Measurements from ENCODE around the gene RALGDS.

The RALGDS gene

GRCh38 chr9:133050142-133050541, 70.9 kb downstream of the RALGDS start:
- TF ChIP-seq, protein P1, sequence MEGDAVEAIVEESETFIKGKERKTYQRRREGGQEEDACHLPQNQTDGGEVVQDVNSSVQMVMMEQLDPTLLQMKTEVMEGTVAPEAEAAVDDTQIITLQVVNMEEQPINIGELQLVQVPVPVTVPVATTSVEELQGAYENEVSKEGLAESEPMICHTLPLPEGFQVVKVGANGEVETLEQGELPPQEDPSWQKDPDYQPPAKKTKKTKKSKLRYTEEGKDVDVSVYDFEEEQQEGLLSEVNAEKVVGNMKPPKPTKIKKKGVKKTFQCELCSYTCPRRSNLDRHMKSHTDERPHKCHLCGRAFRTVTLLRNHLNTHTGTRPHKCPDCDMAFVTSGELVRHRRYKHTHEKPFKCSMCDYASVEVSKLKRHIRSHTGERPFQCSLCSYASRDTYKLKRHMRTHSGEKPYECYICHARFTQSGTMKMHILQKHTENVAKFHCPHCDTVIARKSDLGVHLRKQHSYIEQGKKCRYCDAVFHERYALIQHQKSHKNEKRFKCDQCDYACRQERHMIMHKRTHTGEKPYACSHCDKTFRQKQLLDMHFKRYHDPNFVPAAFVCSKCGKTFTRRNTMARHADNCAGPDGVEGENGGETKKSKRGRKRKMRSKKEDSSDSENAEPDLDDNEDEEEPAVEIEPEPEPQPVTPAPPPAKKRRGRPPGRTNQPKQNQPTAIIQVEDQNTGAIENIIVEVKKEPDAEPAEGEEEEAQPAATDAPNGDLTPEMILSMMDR (IDR thresholded peaks at IDR 0.05; ENCODE audit: extremely low read depth, insufficient read depth, missing control alignments): no peak
- DNase-seq (ENCODE audit: low spot score): no peak
- in situ Hi-C loops (cut with MboI; ENCODE audit: low pct_unique_long_range_greater_than_20kb, low sequenced_read_pairs, unreplicated experiment): no loop called here

- peak; percentile 21 for DNase-seq (ENCODE audit: low spot score)
- in situ Hi-C loops (cut with MboI; ENCODE audit: low pct_unique_long_range_greater_than_20kb, low sequenced_read_pairs, unreplicated experiment): no loop called here
- TF ChIP-seq, protein P1 (IDR thresholded peaks at IDR 0.05; ENCODE audit: extremely low read depth, insufficient read depth, missing control alignments): no peak
Observed at GRCh38 chr9:133049043-133049442, 72.0 kb downstream of the RALGDS start.

- in situ Hi-C loops (cut with MboI; ENCODE audit: low pct_unique_long_range_greater_than_20kb, low sequenced_read_pairs, unreplicated experiment): no loop called here
- TF ChIP-seq, protein P1 (IDR thresholded peaks at IDR 0.05; ENCODE audit: extremely low read depth, insufficient read depth, missing control alignments): peak; percentile 55
- peak; percentile 71 for DNase-seq (ENCODE audit: low spot score)
Observed at GRCh38 chr9:133048595-133048994, 72.4 kb downstream of the RALGDS start.

Measured in GM13977 (cell line).